SH-SY5Y (cell line): Measurements from ENCODE around the gene NOC4L.

Source experiments
- GATA2 ChIP-seq: IDR thresholded peaks from 2 replicates; pipeline ENCODE4 v1.6.1; 2011; ENCODE audit warnings: mild to moderate bottlenecking, low read depth, low read length
- GATA3 ChIP-seq: IDR thresholded peaks from 2 replicates; pipeline ENCODE4 v1.6.1; 2011; ENCODE audit warnings: low read depth, mild to moderate bottlenecking, low read length, moderate library complexity

The NOC4L gene

GRCh38 chr12:132148368-132149045, 4.2 kb downstream of the NOC4L start:
- TF ChIP-seq GATA3 (no peak), GATA2 (no peak)

DNA sequence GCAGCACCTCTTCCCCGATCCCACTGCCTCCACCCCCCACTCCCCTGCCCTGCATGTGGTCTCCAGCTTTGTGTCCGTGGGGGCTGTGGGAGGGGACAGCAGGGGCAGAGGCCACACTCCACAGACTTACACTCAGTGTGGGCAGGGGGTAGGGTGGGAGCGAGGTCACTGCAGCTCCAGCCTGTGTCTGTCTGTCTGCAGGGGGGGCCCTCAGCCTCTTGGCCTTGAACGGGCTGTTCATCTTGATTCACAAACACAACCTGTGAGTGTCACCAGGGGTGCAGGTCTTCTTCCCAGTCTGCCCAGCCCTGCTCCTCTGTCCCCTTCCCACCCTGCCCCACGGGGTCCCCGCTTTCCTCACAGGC, 6.5 kb downstream of the NOC4L start:
- no peak for TF ChIP-seq GATA3
- no peak for TF ChIP-seq GATA2

GRCh38 chr12:132151145-132151765, 7.0 kb downstream of the NOC4L start:
- TF ChIP-seq GATA2 (no peak), GATA3 (no peak)

GRCh38 chr12:132151766-132152410, 7.6 kb downstream of the NOC4L start:
- no peak for TF ChIP-seq GATA2

DNA sequence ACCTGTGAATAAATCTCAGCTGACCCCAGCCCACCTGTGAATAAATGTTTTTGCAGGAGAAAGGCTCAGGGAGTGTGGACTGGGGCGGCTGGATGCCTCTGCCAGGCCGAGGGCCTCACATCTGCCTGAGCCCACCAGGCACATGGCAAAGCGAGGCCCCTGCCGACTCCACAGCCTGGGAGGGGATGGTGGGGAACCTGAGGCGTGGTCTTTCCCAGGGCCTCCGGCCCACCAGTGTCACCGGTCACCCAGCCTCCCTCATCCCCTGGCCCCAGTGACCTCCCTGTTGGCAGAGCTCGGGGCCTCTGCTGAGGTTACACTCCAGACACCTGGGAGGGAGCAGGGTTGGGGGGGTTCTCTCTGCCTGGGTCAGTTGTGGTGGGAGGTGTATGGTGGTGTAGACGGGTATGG, 8.2 kb downstream of the NOC4L start:
- TF ChIP-seq GATA2, result no peak

DNA sequence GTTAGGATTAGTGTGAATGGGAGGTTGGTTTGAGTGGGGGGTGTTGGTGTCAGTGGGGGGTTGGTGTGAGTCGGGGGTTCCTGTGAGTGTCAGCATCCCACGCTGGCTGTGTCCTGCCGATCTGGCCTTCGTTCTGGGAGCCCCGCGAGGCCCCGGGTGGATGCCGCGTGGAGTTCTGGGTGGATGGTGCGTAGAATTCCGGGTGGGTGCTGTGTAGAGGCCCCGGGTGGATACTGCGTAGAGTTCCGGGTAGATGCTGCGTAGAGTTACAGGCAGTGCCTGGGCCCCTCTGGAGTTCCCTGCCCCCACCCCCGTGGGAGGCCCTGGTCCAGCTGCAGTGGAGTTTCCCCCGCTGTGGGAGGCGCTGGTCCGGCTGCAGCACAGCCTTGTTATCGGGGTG, 8.7 kb downstream of the NOC4L start:
- TF ChIP-seq GATA2, result no peak
- no peak for TF ChIP-seq GATA3

GRCh38 chr12:132153501-132154340, 9.5 kb downstream of the NOC4L start:
- no peak for TF ChIP-seq GATA2
- no peak for TF ChIP-seq GATA3

- TF ChIP-seq GATA2 (no peak), GATA3 (no peak)
Measured at GRCh38 chr12:132154341-132154761, 10.1 kb downstream of the NOC4L start.

DNA sequence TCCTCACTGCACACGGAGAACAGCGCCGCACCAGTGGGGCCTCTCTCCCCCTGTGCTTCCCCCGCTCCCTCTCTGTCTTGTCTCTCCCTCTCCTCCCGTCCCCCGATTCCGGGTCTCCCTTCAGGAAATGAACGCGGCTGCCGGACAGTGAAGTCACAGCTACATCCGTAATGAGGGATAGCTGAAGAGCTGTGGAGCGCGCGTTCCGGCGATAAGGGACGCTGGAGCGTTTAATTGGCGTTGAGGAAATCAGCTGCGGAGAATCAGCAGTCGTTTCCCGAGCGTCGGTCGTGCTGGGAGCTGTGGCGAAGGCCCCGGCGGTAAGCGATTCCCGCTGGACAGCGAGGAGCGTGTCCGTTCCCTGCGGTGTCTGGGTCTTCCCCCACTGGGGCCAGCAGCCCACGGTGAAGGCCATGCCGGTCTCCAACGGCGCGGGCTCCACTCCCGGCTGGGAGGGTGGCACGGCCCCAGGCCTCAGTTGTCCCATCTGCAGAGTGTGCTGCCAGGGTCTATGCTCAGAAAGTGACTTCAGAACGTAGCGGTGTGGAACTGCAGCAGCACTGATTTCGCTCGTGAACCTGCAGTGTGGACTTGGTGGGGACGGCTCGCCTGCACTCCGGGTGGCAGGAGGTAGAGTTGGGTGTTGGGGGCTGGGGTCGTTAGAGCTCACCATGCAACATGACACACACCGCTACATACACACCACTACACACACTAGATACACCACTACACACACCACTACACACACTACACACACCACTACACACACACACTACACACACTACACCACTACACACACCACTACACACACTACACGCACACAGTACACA, 10.9 kb downstream of the NOC4L start:
- TF ChIP-seq GATA3 (no peak), GATA2 (no peak)

DNA sequence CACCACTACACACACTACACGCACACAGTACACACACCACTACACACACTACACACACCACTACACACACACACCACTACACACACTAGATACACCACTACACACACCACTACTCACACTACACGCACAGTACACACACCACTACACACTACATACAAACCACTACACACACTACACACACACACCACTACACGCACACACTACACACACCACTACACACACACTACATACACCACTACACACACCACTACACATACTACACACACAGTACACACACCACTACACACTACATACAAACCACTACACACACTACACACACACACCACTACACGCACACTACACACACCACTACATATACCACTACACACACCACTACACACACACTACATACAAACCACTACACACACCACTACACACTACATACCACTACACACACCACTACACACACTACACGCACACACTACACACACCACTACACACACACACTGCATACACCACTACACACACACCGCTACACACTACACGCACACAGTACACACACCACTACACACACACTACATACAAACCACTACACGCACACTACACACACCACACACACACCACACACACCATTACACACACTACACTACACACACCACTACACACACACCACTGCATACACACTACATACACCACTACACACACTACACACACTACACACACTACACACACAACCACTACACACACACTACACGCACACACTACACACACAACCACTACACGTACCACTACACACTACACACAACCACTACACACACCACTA, 11.7 kb downstream of the NOC4L start:
- TF ChIP-seq GATA2, result no peak
- TF ChIP-seq GATA3, result no peak

DNA sequence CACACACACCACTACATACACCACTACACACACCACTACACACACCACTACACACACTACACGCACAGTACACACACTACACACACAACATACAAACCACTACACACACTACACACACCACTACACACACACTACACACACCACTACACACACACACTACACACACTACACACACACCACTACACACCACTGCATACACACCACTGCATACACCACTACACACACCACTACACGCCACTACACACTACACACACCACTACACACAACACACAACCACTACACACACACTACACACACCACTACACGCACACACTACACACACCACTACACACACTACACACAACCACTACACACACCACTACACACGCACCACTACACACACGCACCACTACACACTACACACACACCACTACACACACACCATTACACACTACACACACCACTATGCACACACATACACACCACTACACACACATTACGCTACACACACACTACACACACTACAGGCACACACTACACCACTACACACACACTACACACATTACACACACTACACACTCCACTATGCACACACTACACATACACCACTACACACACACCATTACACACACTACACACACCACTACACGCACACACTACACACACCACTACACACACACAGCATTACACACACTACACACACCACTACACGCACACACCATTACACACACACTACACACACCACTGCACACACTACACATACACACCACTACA, 12.5 kb downstream of the NOC4L start:
- TF ChIP-seq GATA2 (no peak), GATA3 (no peak)

GRCh38 chr12:132157733-132158409, 13.6 kb downstream of the NOC4L start:
- TF ChIP-seq GATA3 (no peak), GATA2 (no peak)
